Anterior cingulate cortex (tissue), 58 donors: ENCODE results near the gene NBPF10.
"Not testable (repeated sequence)": the region's sequence is repeated elsewhere in the genome, so short reads cannot be mapped to it uniquely, and the experiment has no call there.

Experiments
- DNase-seq, 58 donors: peaks; one replicate each; lab custom pipeline; 2025; lab: John Stamatoyannopoulos, UW

NBPF10 gene

GRCh38 chr1:146144465-146144864, at the start of gene NBPF10:
TSS of gene NBPF10 (minus strand) at chr1:146144804. CDS start at chr1:146144769, 35 bp downstream.
- not testable (repeated sequence) for DNase-seq

GRCh38 chr1:146174531-146174930, 29.9 kb upstream of the NBPF10 start:
- not testable (repeated sequence) for DNase-seq

GRCh38 chr1:146167740-146168139, 23.1 kb upstream of the NBPF10 start:
- DNase-seq, result not testable (repeated sequence)

GRCh38 chr1:146167273-146167672, 22.7 kb upstream of the NBPF10 start:
- DNase-seq, result not testable (repeated sequence)
